NCI-H2196 treated with DMSO at 0.1 percent for 48 hours (cell line): ENCODE data around the gene TRIM44.
"Not testable (repeated sequence)": the region's sequence is repeated elsewhere in the genome, so short reads cannot be mapped to it uniquely, and the experiment has no call there.

Experiments used
- DNase-seq: peaks from one replicate; lab custom pipeline; 2025; ENCODE audit not compliant: unreplicated experiment; lab: John Stamatoyannopoulos, UW

The TRIM44 gene

DNA sequence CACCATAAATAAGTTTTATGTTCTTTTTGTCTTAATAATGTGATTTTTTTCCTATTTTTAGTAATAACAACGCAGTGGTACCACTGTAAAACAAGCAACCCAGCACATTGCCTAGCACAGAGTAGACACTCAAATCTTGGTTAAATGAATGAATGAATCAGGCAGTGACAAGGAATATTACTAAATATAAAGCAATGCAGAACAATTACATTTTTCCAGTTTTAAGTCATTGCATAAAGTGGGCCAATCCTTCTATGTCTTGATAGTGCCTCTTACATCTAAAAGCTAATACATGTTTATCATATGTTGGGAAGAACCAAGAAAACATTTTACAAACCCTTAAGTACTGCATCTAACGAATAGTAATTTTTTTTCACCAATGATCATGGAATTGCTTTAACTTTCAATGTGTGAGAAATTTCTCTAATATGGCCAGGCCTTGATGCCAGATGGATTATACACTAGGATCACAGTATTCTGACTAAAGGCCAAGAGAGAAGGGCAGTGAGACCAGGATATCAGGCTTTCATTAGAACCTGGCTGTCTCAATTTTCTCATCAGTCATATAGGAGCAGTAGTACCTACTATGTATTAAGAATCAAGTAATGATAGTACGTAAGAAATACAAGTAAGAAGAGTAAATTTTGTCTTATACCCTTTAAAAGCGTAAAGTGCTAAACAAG is 88.5 kb downstream of the TRIM44 start:
- no peak for DNase-seq

DNA sequence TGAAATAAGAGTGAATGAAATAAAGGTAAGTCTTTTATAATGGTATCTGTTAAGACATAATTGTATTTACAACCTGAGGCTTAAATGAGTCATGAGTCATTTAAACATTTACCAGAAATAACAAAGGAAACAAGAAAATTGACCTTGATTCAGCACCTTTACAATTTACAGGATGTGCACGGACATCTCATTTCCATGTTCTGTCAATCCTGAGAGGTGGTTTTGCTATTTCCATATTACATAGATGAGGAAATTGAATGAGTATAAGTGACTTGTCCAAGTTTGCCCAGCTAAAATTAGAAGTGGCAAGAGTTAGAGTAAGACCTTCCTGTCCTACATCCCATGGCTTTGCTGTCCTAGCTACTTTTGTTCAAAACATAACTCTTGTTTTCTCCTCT is 89.1 kb downstream of the TRIM44 start:
- no peak for DNase-seq

DNA sequence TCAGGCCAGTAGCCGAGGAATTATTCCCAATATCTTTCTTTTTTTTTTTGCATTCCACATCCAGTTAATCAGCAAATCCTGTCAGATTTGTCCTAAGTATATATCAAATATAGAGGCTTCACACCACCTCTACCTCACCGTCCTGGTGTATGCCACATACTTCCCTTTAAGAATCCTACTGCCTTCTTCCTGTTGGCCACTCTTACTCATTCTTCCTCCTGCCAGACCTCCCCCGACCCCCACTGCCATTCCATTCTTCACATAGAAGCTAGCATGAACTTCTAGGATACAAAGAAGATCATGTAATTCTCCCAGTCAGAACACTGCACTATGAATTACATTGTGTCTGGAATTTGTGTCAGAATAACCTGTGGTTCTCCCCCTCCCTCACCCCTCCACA is 89.5 kb downstream of the TRIM44 start:
- no peak for DNase-seq

DNA sequence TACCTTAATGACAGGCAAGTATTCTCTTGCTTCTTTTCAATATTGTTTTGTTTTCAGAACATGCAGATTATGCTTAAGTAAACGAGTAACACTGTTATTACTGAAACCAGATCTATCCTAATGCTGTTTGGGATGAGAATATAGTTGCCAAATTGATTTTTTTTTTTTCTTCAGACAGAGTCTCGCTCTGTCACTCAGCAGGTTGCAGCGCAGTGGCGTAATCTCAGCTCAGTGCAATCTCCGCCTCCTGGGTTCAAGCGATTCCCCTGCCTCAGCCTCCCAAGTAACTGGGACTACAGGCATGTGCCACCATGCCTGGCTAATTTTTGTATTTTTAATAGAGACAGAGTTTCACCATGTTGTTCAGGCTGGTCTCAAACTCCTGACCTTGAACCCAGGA is 91.0 kb downstream of the TRIM44 start:
- DNase-seq: not testable (repeated sequence)

DNA sequence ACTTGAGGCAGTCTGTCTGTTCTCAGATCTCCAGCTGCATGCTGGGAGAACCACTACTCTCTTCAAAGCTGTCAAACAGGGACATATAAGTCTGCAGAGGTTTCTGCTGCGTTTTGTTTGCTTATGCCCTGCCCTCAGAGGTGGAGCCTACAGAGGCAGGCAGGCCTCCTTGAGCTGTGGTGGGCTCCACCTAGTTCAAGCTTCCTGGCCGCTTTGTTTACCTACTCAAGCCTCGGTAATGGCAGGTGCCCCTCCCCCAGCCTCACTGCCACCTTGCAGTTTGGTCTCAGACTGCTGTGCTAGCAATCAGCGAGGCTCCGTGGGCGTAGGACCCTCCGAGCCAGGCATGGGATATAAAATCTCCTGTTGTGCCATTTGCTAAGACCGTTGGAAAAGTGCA is 97.4 kb downstream of the TRIM44 start:
- not testable (repeated sequence) for DNase-seq

DNA sequence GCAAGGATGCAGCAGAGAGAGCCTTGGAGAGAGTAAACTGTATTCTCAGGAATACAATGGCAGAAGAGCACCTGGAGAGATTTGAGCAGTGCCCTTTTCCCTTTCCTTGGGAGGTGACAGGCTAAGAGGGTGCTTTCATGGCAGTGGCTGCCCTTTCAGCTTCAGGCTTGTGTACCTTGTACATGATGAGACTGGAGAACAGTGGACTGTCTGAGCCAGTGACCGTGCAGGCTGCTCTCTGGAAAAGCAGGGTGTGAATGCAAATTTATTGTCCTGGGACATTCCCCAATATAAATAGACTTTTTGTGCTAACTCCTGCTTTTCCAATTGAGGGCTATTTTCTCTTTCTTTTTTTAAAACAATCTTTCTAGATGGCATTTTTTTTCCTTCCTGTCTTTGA is 99.3 kb downstream of the TRIM44 start:
- no peak for DNase-seq

DNA sequence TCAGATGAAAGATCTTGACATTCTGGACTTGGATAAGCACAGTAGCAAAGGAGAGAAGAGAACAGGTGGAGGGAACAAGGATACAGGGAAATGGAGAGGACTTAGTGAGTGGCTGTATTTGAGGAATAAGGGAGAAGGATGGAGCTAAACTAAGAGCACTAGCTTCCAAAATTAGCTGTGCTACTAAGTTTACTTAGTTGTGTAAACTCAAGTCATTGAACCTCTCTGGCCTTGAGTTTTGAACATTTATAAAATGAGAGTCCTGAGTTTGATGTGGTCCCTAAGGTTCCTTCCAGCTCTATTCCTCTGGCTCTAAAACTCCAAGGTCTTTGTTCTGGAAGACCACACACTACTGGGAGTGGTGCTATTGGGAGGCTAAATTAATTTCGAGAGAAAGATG is 100.7 kb downstream of the TRIM44 start:
- no peak for DNase-seq

DNA sequence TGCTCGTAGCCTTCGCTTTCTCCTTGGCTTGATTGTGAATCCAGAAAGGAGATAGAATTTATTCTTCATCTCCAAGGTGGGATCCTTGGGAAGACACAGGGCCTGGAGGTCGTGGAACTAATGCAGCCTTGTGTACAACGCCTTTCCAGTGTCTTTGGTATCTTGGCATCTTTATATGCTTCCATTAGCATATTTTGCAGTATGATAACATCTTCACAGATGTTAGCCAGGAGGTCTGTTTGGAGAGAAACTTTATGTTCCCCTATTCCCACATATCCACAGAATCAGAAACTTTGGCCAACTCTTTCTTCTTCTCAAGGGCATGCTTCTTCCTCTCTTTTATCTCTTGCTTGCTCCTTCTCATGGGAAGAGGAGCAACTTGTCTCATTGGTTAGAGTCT is 101.2 kb downstream of the TRIM44 start:
- no peak for DNase-seq

DNA sequence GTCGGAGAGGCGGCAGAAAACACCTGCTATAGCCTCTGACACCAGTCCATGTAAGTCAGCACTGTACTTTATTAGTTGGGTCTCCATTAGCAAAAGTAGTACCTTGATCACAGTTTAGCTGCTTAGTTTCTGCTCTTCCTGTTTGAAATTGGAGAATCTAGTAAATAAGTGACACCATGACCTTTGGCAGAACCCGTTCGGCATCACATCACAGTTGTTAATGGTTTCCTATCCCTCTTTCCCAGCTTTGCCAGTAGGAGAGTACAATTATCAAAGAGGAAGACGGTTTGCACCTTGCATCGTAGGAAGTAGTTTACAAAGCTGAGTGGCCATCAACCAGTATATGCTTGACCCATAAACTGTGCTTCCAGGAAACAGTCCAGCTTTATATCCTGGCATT is 101.8 kb downstream of the TRIM44 start:
- no peak for DNase-seq

DNA sequence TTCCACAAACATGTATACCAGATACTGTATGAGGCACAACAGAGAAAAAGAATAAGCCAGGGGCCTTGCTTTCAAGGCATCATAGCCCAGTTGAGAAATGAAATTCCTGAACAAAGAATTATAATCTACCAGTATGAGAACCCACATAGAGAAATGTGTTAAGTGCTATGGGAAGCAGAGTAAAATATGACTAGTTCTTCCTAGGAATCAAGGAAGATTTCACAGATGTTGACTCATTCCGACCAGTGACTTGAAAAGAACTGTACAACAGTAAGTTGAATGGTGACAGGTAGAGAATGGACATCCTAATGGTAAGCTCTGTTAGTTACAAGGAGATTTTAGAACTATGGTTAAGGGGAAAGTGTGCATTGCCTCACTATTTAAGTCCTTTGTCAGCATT is 102.6 kb downstream of the TRIM44 start:
- DNase-seq: no peak

DNA sequence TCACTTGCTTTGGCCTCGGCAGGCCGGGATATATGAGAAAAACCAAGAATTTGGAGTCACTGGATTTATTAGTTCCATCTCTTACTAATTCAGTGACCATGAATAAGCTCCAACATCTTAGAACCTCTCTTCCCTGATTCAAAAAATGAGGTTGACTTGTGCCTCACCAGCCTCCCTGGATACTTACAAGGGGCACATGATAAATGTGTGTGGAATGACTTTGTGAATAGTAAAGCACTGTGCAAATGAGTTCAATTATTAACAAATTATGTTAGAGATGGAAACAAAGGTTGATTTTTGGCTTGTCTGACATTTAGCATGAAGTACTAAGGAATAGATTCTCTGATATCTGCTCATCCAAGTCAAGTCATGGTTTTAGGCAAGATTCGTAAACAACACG is 104.1 kb downstream of the TRIM44 start:
- DNase-seq: no peak

DNA sequence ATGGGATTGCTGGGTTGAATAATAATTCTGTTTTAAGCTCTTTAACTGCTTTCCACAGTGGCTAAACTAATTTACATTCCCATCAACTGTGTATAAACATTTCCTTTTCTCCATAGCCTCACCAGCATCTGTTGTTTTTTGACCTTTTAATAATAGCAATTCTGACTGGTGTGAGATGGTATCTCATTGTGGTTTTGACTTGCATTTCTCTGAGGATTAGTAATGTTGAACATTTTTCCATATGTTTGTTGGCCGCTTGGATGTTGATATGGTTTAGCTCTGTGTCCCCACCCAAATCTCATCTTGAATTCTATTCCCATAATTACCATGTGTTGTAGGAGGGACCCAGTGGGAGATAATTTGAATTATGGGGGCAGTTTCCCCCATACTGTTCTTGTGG is 107.8 kb downstream of the TRIM44 start:
- DNase-seq: not testable (repeated sequence)

DNA sequence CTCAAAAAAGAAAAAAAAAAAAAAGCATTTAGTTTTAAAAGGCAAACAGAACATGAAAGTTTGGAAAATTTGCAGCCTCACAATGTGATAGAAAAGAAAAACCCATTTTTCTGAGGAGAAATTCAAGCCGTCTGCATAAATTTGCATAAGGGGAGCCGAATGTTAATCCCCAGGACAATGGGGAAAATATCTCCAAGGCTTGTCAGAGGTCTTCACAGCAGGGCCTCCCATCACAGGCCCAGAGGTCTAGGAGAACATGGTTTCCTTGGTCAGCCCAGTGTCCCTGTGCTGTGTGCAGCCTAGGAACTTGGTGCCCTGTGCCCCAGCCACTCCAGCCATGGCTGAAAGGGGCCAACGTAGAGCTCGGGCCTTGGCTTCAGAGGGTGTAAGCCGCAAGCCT is 109.1 kb downstream of the TRIM44 start:
- no peak for DNase-seq

DNA sequence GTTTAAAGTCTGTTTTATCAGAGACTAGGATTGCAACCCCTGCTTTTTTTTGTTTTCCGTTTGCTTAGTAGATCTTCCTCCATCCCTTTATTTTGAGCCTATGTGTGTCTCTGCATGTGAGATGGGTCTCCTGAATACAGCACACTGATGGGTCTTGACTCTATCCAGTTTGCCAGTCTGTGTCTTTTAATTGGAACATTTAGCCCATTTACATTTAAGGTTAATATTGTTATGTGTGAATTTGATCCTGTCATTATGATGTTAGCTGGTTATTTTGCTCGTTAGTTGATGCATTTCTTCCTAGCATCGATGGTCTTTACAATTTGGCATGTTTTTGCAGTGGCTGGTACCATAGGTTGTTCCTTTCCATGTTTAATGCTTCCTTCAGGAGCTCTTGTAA is 114.7 kb downstream of the TRIM44 start:
- DNase-seq: not testable (repeated sequence)

DNA sequence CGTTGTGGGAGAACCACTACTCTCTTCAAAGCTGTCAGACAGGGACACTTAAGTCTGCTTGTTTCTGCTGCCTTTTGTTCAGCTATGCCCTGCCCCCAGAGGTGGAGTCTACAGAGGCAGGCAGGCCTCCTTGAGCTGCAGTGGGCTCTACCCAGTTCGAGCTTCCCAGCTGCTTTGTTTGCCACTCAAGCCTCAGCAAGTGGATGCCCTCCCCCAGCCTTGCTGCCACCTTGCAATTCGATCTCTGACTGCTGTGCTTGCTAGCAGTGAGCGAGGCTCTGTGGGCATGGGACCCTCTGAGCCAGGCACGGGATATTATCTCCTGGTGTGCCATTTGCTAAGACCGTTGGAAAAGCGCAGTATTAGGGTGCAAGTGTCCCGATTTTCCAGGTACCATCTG is 116.4 kb downstream of the TRIM44 start:
- DNase-seq: not testable (repeated sequence)

DNA sequence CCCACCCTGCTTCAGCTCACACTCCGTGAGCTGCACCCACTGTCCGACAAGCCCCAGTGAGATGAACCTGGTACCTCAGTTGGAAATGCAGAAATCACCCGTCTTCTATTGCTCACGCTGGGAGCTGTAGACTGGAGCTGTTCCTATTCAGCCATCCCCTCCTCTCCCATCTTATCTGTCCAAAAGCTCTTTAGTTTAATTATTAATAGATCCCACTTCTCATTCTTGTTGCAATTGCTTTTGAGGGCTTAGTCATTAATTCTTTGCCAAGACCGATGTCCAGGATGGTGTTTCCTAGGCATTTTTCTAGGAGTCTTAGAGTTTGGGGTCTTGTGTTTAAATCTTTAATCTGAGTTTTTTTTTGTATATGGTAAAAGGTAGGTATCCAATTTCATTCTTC is 116.8 kb downstream of the TRIM44 start:
- no peak for DNase-seq

DNA sequence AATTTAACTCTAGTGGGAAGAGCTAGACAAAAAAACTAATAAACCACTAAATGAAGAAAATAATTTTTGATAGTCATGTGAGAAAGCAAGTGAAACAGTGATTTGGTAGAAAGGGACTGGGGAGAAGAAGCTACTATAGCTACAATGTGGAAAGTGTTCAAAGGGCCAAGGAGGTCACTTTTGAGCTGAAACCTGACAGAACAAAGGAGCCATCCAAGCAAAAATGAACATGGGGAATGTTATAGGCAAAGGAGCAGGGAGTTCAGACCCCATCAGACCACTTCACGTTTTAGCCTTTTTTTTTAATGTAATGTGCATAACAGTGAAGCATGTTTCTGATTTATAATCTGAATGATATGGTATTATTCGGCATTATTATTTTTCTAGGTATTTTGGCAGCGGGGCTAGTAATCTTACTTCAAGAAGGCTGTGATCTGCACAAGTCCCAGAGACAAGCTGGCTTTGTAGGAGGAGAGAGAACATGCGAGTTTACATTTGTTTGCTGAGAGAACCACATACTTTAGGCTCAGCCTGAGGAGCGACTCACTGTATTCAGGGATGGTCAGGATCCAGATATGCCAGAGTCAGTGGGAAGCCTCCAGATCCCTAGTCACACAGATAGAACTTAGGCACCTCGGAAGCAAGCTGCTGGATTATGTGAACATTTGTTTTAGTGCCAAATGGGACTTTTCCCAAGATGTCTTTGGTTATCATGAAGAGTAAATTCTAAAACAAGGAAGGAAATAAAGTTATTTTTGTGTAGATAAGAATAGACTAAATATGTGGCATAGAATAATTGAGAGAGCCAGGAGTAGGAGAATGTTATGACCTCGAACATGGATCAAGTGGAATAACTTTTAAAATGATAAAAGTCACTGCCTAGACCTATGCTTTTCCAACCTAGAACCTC is 118.6 kb downstream of the TRIM44 start:
- no peak for DNase-seq

DNA sequence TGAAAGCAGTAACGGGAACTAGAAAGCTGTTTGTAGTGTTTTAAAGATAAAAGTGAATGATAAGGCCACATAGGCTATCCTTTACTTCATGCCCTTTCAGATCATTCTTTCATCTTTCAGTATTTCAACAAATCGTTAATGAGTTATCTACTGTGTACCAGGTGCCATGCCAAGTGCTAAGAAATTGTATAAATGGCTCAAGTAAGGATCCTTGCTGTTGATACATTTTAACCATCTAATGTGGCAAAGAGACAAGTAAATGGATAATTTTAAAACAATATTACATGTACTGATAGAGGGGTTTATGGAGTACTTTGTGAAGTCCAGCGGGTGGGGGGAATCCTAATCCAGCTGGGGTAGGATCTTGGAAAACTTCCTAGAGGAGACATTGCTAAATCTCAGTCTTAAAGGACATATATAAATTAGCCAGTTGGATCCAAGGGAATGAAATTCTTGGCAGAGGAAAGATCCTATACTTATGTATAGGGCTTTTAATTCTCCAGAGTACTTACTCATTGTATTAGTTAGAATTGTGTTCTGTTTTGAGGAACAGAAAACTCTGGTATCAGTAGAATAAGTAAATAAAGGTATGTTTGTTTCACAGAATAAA is 119.4 kb downstream of the TRIM44 start:
- no peak for DNase-seq

DNA sequence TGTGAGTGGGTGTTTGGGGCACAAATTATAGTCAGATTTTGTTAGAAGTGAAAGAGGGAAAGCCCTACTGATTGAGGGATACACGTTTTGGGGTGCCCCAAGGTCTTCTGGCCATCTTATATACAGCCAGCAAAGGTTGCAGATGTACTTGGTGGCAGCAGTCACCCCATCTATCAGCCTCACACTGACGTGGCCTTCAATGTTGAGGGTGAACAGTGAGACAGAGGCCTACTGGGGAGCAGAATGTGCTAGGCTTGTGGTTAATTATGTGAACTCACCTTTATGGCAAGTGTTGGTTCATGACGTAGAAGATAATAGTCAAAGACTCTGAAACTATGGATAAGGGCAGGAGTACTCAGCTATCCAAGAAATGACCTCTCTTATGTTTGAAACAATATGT is 121.2 kb downstream of the TRIM44 start:
- no peak for DNase-seq

DNA sequence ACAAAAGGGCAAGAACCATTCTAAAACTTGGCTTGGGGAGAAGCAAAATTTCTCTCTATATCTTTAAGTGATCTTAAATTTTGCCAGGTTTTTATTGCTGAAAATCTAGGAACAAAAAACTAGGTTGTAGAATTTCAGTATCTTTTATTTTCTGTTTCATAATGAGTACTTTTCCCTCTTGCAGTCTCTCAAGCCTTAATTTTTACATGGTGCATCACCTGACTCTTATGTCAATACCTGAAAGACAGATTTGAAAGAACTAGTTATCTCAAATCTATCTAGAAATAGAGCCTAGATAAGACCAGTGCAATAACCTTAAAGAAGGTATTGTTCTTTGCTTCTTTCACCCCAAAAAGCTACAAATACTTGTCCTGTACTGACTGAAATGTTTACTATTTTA is 122.1 kb downstream of the TRIM44 start:
- DNase-seq: no peak

DNA sequence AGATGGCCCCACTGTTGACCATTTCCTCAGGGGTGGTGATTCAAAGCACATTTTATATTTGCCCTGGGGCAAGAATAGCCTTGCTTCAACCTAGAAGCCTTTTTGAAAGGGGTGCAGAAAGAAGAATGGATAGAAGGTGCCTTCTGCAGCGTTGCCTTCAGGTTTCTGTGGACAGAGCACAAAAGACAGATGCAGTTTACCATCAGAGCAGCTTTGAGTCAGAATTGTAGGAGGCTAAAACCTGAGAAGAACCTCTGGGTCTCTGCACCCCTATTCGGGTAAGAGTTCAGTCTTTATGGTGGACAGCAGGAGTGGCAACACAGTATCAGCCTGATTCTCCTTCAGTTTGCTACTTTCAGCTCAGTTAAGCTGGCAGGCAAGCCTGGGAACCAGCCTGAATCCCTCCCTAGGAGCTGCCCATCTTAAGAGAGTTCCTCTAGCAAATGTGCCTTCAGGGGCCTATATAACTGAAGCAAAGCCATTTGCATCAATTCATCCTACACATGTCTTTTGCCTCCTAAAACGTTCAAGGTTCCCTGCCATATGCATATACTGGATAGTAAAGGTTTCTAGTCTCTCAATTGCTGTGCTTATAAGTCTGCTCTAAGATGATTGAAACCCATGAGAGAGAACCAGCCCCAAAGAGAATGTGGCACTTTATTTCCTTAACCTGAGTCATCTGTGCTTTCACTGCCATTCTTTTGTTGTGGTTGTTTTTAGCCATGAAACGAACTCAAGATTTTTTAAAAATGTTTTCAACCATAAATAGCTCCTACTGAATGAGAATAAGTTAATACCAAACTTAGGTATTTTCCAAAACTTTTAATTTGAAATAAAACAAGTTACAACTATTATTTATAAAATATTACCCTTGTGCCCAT is 123.0 kb downstream of the TRIM44 start:
- DNase-seq: no peak
